Measurements from ENCODE around the gene CCL22.

The CCL22 gene

GRCh38 chr16:57348327-57348726, 10.3 kb upstream of the CCL22 start:
- no peaks in the 10 kb centered on the region for H3F3A ChIP-seq (ENCODE audit: insufficient read depth, low read length)
- no peak overlapping the region for H3K4me3 ChIP-seq (ENCODE audit: low read depth, low read length, poor library complexity, severe bottlenecking)
- no peak overlapping the region for H3K4me2 ChIP-seq (ENCODE audit: low read length)
- H3K9me2 ChIP-seq (ENCODE audit: low read depth, low read length) = no peaks in the 10 kb centered on the region
- no peak overlapping the region for H3K9ac ChIP-seq (ENCODE audit: low read length)
- H3K79me2 ChIP-seq (ENCODE audit: insufficient read depth, low read length) = no peaks in the 10 kb centered on the region
- TF ChIP-seq CTCF (IDR thresholded peaks at IDR 0.05; ENCODE audit: low read length) (no peak), EZH2 (IDR thresholded peaks at IDR 0.05; ENCODE audit: borderline replicate concordance, low read length) (no peak)
- no peaks in the 10 kb centered on the region for H3K9me3 ChIP-seq (ENCODE audit: low read length)
- H3K4me1 ChIP-seq (ENCODE audit: insufficient read depth, low read length, severe bottlenecking) = no peaks in the 10 kb centered on the region
- no peaks in the 10 kb centered on the region for H3K36me3 ChIP-seq (ENCODE audit: insufficient read depth, low read length)
- no peak overlapping the region for H2AFZ ChIP-seq (ENCODE audit: low read length)
- no peaks in the 10 kb centered on the region for H4K20me1 ChIP-seq (ENCODE audit: insufficient read depth, low read length)
- no peaks in the 10 kb centered on the region; the same call in 1 of the 2 replicates for H3K27me3 ChIP-seq (ENCODE audit: insufficient read depth, low read length)
- no peak overlapping the region for H3K27ac ChIP-seq (ENCODE audit: low read depth, low read length, poor library complexity, severe bottlenecking)

GRCh38 chr16:57349212-57350031, 9.2 kb upstream of the CCL22 start:
- no peaks in the 10 kb centered on the region for H3K9me2 ChIP-seq (ENCODE audit: low read depth, low read length)
- H3K4me2 ChIP-seq (ENCODE audit: low read length) = no peak overlapping the region
- TF ChIP-seq CTCF (IDR thresholded peaks at IDR 0.05; ENCODE audit: low read length) = no peak
- no peak for TF ChIP-seq EZH2 (IDR thresholded peaks at IDR 0.05; ENCODE audit: borderline replicate concordance, low read length)
- no peaks in the 10 kb centered on the region for H3K9me3 ChIP-seq (ENCODE audit: low read length)
- no peaks in the 10 kb centered on the region; the same call in 1 of the 2 replicates for H3K27me3 ChIP-seq (ENCODE audit: insufficient read depth, low read length)
- no peaks in the 10 kb centered on the region for H3K4me1 ChIP-seq (ENCODE audit: insufficient read depth, low read length, severe bottlenecking)
- no peak overlapping the region for H3K9ac ChIP-seq (ENCODE audit: low read length)
- no peak overlapping the region for H2AFZ ChIP-seq (ENCODE audit: low read length)
- no peak overlapping the region for H3K4me3 ChIP-seq (ENCODE audit: low read depth, low read length, poor library complexity, severe bottlenecking)
- H3K79me2 ChIP-seq (ENCODE audit: insufficient read depth, low read length) = no peaks in the 10 kb centered on the region
- no peak overlapping the region for H3K27ac ChIP-seq (ENCODE audit: low read depth, low read length, poor library complexity, severe bottlenecking)
- no peaks in the 10 kb centered on the region for H3K36me3 ChIP-seq (ENCODE audit: insufficient read depth, low read length)
- H4K20me1 ChIP-seq (ENCODE audit: insufficient read depth, low read length) = no peaks in the 10 kb centered on the region
- H3F3A ChIP-seq (ENCODE audit: insufficient read depth, low read length) = no peaks in the 10 kb centered on the region

- Histone ChIP-seq H3K36me3 (ENCODE audit: insufficient read depth, low read length) (no peaks in the 10 kb centered on the region), H3K4me2 (ENCODE audit: low read length) (no peak overlapping the region), H2AFZ (ENCODE audit: low read length) (no peak overlapping the region), H3K9ac (ENCODE audit: low read length) (no peak overlapping the region), H4K20me1 (ENCODE audit: insufficient read depth, low read length) (no peaks in the 10 kb centered on the region), H3F3A (ENCODE audit: insufficient read depth, low read length) (no peaks in the 10 kb centered on the region), H3K9me3 (ENCODE audit: low read length) (no peaks in the 10 kb centered on the region), H3K4me1 (ENCODE audit: insufficient read depth, low read length, severe bottlenecking) (no peaks in the 10 kb centered on the region), H3K79me2 (ENCODE audit: insufficient read depth, low read length) (no peaks in the 10 kb centered on the region), H3K4me3 (ENCODE audit: low read depth, low read length, poor library complexity, severe bottlenecking) (no peak overlapping the region), H3K9me2 (ENCODE audit: low read depth, low read length) (no peaks in the 10 kb centered on the region), H3K27ac (ENCODE audit: low read depth, low read length, poor library complexity, severe bottlenecking) (no peak overlapping the region), H3K27me3 (ENCODE audit: insufficient read depth, low read length) (no peaks in the 10 kb centered on the region)
- TF ChIP-seq EZH2 (IDR thresholded peaks at IDR 0.05; ENCODE audit: borderline replicate concordance, low read length) (no peak), CTCF (IDR thresholded peaks at IDR 0.05; ENCODE audit: low read length) (no peak)
Measured at GRCh38 chr16:57352636-57353047, 5.9 kb upstream of the CCL22 start.

Measured in OCI-LY1 (cell line).